ENCODE measurements around the gene SGTA.

- TF ChIP-seq, protein P1, sequence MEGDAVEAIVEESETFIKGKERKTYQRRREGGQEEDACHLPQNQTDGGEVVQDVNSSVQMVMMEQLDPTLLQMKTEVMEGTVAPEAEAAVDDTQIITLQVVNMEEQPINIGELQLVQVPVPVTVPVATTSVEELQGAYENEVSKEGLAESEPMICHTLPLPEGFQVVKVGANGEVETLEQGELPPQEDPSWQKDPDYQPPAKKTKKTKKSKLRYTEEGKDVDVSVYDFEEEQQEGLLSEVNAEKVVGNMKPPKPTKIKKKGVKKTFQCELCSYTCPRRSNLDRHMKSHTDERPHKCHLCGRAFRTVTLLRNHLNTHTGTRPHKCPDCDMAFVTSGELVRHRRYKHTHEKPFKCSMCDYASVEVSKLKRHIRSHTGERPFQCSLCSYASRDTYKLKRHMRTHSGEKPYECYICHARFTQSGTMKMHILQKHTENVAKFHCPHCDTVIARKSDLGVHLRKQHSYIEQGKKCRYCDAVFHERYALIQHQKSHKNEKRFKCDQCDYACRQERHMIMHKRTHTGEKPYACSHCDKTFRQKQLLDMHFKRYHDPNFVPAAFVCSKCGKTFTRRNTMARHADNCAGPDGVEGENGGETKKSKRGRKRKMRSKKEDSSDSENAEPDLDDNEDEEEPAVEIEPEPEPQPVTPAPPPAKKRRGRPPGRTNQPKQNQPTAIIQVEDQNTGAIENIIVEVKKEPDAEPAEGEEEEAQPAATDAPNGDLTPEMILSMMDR (IDR thresholded peaks at IDR 0.05): no peak
- TF ChIP-seq POLR2A (IDR thresholded peaks at IDR 0.05): no peak
Measured at GRCh38 chr19:2716275-2716650, 66.8 kb downstream of the SGTA start.
